ENCODE measurements around the gene AEN.

Gene AEN

DNA sequence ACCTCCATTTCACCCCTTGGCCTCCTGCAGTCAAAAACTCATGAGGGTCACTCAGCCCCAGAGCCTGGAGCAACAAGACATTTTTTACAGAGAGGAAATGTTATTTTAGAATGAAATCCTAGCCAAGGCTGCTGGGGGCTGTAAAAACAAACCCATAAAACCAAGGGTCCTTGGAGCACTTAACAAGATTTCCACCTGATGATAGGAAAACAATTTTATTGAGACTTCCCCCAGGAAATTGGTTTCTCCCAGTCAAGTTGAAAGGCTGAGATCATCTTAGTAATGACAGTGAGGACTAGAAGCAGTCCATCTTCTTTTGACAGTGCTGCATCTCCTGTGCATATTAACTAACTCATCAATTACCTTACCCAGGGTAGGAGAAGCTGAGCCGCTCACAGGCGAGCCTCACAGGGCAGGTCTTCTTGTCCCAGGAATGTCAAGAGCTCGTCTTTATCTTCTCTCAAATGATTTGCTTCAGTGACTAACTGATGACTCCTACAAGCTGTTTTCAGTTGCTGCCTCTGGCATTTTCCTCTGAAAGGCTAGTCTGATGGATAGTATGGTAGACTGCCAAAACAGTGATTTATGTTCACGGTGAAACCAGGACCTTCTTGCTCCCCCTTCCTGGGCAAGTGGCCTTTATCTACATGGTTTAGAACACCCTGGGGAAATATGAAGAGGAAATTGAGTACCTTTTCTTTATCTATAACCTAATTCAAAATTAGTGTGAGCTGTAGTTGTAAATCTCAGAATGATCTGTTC is 34.6 kb upstream of the AEN start:
- DNase-seq (ENCODE audit: low read depth) = no peak
- no peak for TF ChIP-seq CTCF (IDR thresholded peaks at IDR 0.05; ENCODE audit: low read depth, low read length, missing control alignments)
- H3K4me3 ChIP-seq (ENCODE audit: low read depth, low read length) = no peak overlapping the region

DNA sequence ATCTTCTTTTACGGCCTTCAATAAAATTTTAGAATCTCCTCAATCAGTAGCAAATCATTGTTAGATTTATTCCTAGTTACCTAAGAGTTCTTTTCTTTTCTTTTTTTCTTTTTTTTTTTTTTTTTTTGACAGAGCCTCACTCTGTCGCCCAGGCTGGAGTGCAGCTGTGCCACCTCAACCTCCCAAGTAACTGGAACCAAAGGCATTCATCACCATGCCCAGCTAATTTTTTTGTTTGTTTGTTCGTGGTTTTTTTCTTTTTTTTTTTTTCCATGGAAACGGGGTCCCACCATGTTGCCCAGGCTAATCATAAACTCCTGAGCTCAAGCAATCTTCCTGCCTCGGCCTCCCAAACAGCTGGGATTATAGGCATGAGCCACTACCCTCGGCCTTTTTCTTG is 30.4 kb upstream of the AEN start:
- no peak overlapping the region for H3K4me3 ChIP-seq (ENCODE audit: low read depth, low read length)
- no peak for DNase-seq (ENCODE audit: low read depth)
- TF ChIP-seq CTCF (IDR thresholded peaks at IDR 0.05; ENCODE audit: low read depth, low read length, missing control alignments) = no peak

GRCh38 chr15:88591384-88591783 is 29.8 kb upstream of the AEN start:
- no peak for TF ChIP-seq CTCF (IDR thresholded peaks at IDR 0.05; ENCODE audit: low read depth, low read length, missing control alignments)
- no peak for DNase-seq (ENCODE audit: low read depth)
- H3K4me3 ChIP-seq (ENCODE audit: low read depth, low read length) = no peak overlapping the region

GRCh38 chr15:88603885-88604284 is 17.3 kb upstream of the AEN start:
- DNase-seq (ENCODE audit: low read depth) = no peak
- TF ChIP-seq CTCF (IDR thresholded peaks at IDR 0.05; ENCODE audit: low read depth, low read length, missing control alignments) = no peak
- H3K4me3 ChIP-seq (ENCODE audit: low read depth, low read length) = no peak overlapping the region

DNA sequence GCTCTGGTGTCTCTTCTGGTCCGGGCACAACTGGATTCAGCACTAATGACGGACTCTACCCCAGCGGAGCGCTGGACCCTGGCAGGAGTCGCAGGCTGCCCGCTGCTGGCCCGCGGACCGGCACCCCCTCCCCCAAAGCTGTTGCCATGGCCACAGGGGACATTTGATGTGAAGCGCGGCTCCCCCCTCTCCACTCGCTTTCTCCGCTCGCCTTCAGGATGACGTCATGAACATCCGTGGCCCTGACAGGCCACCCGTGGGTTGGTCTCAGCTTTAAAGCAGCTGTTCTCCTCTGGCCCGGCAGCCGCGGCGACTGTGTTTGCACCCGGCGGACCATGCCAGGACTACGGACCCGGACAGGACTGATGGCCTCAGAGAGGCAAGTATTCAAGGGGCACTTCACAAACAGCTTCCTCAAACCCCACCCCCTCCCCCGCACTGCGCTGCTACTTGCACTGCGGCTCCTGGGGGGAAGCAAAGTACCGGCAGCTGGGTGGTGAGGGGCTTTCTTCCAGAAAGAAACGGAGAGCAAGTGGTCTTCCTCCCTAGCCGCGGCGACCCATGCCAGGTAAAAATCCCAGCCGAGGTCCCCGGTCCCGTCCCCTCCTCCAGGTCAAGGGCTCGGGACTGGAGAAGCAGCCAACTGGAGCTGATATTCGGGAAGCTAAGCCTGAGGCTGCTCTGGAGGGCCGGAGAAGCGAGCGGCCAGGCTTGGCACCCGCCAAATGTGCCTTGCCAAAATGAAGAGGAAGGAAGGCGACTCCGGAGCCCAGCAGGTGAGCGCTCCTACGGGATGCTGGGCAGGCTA is 16.6 kb upstream of the AEN start:
- DNase-seq (ENCODE audit: low read depth) = no peak
- no peak for TF ChIP-seq CTCF (IDR thresholded peaks at IDR 0.05; ENCODE audit: low read depth, low read length, missing control alignments)
- H3K4me3 ChIP-seq (ENCODE audit: low read depth, low read length) = no peak overlapping the region

- no peak for DNase-seq (ENCODE audit: low read depth)
- no peak overlapping the region for H3K4me3 ChIP-seq (ENCODE audit: low read depth, low read length)
- no peak for TF ChIP-seq CTCF (IDR thresholded peaks at IDR 0.05; ENCODE audit: low read depth, low read length, missing control alignments)
These were observed 15.7 kb upstream of the AEN start for GRCh38 chr15:88605189-88606069.

All from GM12864 (cell line).